Measurements from ENCODE around the gene BSN.

BSN gene

GRCh38 chr3:49718858-49719213 lies 164.6 kb downstream of the BSN start:
- H3K4me3 ChIP-seq (ENCODE audit: low read depth, low read length) = no peak overlapping the region
- no peak for DNase-seq (ENCODE audit: low read depth)
- TF ChIP-seq POLR2A (IDR thresholded peaks at IDR 0.05; ENCODE audit: extremely low read depth, insufficient read length) (no peak), MAX (IDR thresholded peaks at IDR 0.05; ENCODE audit: low read depth, low read length) (no peak), CTCF (IDR thresholded peaks at IDR 0.05; ENCODE audit: low read depth, low read length) (no peak), MYC (IDR thresholded peaks at IDR 0.05; ENCODE audit: low read depth, low read length) (no peak)

GRCh38 chr3:49719214-49719884 lies 165.1 kb downstream of the BSN start, which contains the start of gene AMIGO3:
Gene AMIGO3 (minus strand): TSS chr3:49719684. CDS start chr3:49719465, 219 bp downstream.
- no peak for TF ChIP-seq CTCF (IDR thresholded peaks at IDR 0.05; ENCODE audit: low read depth, low read length)
- no peak for TF ChIP-seq MAX (IDR thresholded peaks at IDR 0.05; ENCODE audit: low read depth, low read length)
- no peak for TF ChIP-seq MYC (IDR thresholded peaks at IDR 0.05; ENCODE audit: low read depth, low read length)
- no peak for TF ChIP-seq POLR2A (IDR thresholded peaks at IDR 0.05; ENCODE audit: extremely low read depth, insufficient read length)
- no peak within 1 kb of the TSS for H3K4me3 ChIP-seq (ENCODE audit: low read depth, low read length)
- DNase-seq (ENCODE audit: low read depth) = peak; percentile 70

All from NB4 (cell line).